ENCODE results near the gene EID3. TPM values are rescaled to one million over a fixed set of nuclear protein-coding genes. Genes with fewer than 3 reads are reported as not detected.

The EID3 gene
- total RNA-seq, 1 donor from 2014 or later: 9.1 TPM

- intact Hi-C loops (cut with DNase I): no loop called here
- H3K4me1 ChIP-seq: peaks cover 28% of the 10 kb centered on the region
Measured at GRCh38 chr12:104309446-104309993, 6.0 kb downstream of the EID3 start.

DNA sequence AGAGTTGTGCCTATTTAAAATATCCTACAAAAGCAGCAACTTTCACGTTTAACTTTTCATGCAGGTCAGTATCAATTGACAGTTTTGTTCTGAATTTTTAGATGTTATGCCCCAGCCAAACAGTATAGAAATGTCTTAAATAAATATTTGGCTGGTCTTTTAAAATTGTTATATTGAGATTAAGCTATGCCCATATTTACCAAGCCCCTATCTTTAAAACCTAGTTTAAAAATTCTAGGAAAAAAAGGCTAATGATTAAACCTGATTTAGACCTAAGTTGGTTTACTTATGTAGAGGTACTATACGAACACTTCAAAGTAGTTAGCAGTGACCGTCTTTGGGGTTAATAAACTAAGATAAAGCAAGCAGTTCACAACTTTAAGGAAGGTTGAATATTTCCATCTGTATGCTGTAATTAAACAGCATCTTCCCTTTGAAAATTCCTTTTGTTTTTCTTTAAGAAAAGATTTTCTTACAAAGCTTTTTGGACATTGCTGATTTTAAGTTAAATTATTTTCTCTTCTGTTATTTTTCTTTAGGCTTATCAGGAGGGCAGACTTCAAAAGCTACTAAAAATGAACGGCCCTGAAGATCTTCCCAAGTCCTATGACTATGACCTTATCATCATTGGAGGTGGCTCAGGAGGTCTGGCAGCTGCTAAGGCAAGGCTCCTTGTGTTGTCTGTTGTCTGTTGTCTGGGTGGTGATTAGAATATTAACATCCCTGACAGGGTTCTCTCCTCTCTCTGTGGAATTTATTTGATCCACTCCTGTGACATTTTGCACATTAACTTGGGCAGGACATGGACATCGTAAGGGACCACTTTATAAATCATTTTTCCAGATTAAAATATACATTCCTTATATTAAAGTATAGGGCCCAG is 7.5 kb downstream of the EID3 start:
- H3K4me3 ChIP-seq: no peak overlapping the region
- no peaks in the 10 kb centered on the region for H3K9me3 ChIP-seq
- TF ChIP-seq, protein P1, sequence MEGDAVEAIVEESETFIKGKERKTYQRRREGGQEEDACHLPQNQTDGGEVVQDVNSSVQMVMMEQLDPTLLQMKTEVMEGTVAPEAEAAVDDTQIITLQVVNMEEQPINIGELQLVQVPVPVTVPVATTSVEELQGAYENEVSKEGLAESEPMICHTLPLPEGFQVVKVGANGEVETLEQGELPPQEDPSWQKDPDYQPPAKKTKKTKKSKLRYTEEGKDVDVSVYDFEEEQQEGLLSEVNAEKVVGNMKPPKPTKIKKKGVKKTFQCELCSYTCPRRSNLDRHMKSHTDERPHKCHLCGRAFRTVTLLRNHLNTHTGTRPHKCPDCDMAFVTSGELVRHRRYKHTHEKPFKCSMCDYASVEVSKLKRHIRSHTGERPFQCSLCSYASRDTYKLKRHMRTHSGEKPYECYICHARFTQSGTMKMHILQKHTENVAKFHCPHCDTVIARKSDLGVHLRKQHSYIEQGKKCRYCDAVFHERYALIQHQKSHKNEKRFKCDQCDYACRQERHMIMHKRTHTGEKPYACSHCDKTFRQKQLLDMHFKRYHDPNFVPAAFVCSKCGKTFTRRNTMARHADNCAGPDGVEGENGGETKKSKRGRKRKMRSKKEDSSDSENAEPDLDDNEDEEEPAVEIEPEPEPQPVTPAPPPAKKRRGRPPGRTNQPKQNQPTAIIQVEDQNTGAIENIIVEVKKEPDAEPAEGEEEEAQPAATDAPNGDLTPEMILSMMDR (IDR thresholded peaks at IDR 0.05): no peak
- no peak for TF ChIP-seq POLR2A (IDR thresholded peaks at IDR 0.05)
- no peak for TF ChIP-seq POLR2AphosphoS5 (IDR thresholded peaks at IDR 0.05; ENCODE audit: insufficient read depth in 1 of 2, low read depth in 1 of 2)
- H3K36me3 ChIP-seq: peaks cover 0 to 42% of the 10 kb centered on the region in 2 donors
- H3K27me3 ChIP-seq: no peaks in the 10 kb centered on the region
- intact Hi-C loops (cut with DNase I): no loop called here
- H3K4me1 ChIP-seq: peaks cover 21% of the 10 kb centered on the region
- DNase-seq (ENCODE audit: extremely low spot score in 2 of 2): no peak
- no peak overlapping the region for H3K27ac ChIP-seq

More at GRCh38 chr12:104309446-104309993, 6.0 kb downstream of the EID3 start:
- TF ChIP-seq POLR2AphosphoS5 (IDR thresholded peaks at IDR 0.05; ENCODE audit: insufficient read depth in 1 of 2, low read depth in 1 of 2) (no peak), POLR2A (IDR thresholded peaks at IDR 0.05) (no peak)
- TF ChIP-seq, protein P1 (IDR thresholded peaks at IDR 0.05): no peak
- Histone ChIP-seq H3K4me3 (no peak overlapping the region), H3K9me3 (no peaks in the 10 kb centered on the region), H3K27me3 (no peaks in the 10 kb centered on the region), H3K36me3 (peaks cover 0 to 28% of the 10 kb centered on the region in 2 donors), H3K27ac (no peak overlapping the region)
- no peak for DNase-seq (ENCODE audit: extremely low spot score in 2 of 2)

DNA sequence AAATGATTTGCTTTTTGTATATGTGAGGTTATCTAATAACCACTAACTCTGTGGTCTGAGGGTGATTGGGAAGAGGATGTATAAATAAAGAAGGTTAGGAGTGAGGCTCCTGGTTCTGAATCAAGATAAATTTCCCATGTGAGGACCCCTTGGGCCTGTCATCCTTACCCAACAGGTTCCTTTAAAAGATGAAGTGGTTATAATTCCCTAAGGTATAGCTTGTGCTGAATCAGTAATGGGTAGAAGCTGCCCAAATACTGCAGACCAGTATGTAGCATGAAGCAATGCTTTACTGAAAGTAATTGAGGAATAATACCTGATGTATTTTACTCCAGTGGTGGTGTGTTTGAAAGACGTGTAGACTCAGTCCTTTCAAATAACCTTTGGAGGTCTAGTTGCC is 8.7 kb downstream of the EID3 start:
- H3K4me3 ChIP-seq: no peak overlapping the region
- H3K36me3 ChIP-seq: peaks cover 0 to 52% of the 10 kb centered on the region in 2 donors
- intact Hi-C loops (cut with DNase I): no loop called here
- no peak for TF ChIP-seq POLR2A (IDR thresholded peaks at IDR 0.05)
- TF ChIP-seq, protein P1 (IDR thresholded peaks at IDR 0.05): no peak
- no peaks in the 10 kb centered on the region for H3K9me3 ChIP-seq
- DNase-seq (ENCODE audit: extremely low spot score in 2 of 2): no peak
- H3K27me3 ChIP-seq: no peaks in the 10 kb centered on the region
- no peak overlapping the region for H3K27ac ChIP-seq
- H3K4me1 ChIP-seq: peaks cover 9% of the 10 kb centered on the region

GRCh38 chr12:104312654-104313053 is 9.1 kb downstream of the EID3 start:
- H3K4me1 ChIP-seq: peaks cover 6% of the 10 kb centered on the region
- H3K27ac ChIP-seq: no peak overlapping the region
- TF ChIP-seq POLR2AphosphoS5 (IDR thresholded peaks at IDR 0.05; ENCODE audit: insufficient read depth in 1 of 2, low read depth in 1 of 2) (no peak), POLR2A (IDR thresholded peaks at IDR 0.05) (no peak)
- TF ChIP-seq, protein P1 (IDR thresholded peaks at IDR 0.05): no peak
- intact Hi-C loops (cut with DNase I): no loop called here
- peaks cover 0 to 56% of the 10 kb centered on the region in 2 donors for H3K36me3 ChIP-seq
- no peak overlapping the region for H3K4me3 ChIP-seq
- no peak for DNase-seq (ENCODE audit: extremely low spot score in 2 of 2)
- no peaks in the 10 kb centered on the region for H3K27me3 ChIP-seq
- H3K9me3 ChIP-seq: no peaks in the 10 kb centered on the region
